Measurements from ENCODE around the gene HKDC1.
"Not testable (repeated sequence)": the region's sequence is repeated elsewhere in the genome, so short reads cannot be mapped to it uniquely, and the experiment has no call there.

Gene HKDC1, protein sequence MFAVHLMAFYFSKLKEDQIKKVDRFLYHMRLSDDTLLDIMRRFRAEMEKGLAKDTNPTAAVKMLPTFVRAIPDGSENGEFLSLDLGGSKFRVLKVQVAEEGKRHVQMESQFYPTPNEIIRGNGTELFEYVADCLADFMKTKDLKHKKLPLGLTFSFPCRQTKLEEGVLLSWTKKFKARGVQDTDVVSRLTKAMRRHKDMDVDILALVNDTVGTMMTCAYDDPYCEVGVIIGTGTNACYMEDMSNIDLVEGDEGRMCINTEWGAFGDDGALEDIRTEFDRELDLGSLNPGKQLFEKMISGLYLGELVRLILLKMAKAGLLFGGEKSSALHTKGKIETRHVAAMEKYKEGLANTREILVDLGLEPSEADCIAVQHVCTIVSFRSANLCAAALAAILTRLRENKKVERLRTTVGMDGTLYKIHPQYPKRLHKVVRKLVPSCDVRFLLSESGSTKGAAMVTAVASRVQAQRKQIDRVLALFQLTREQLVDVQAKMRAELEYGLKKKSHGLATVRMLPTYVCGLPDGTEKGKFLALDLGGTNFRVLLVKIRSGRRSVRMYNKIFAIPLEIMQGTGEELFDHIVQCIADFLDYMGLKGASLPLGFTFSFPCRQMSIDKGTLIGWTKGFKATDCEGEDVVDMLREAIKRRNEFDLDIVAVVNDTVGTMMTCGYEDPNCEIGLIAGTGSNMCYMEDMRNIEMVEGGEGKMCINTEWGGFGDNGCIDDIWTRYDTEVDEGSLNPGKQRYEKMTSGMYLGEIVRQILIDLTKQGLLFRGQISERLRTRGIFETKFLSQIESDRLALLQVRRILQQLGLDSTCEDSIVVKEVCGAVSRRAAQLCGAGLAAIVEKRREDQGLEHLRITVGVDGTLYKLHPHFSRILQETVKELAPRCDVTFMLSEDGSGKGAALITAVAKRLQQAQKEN

DNA sequence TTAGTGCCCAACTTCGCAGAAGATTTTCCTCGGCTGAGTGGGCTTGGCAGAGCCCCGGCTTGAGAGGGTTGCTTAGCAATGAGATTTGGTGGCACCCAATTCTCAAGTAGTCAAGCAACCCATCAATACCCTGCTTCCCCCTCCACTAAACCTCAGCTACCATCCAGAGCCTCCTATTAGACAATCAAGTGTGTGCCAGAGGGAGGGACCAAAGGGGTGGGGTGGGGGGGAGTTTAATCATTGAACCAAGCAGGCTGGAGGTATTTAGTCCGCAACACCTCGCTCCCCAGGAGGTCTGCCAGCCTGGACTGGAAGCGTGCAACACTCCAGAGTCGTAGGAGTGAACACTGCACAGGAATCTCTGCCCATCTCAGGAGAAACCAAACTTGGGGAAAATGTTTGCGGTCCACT is at the start of gene HKDC1:
HKDC1 (plus strand) TSS at position 292 of the 411 bp plus-strand sequence; CDS start at position 396, 104 bp downstream.
- DNase-seq, result no peak

GRCh38 chr10:69172241-69172982 is 47.7 kb upstream of the HKDC1 start:
- no peak for DNase-seq

GRCh38 chr10:69175326-69175725 is 44.8 kb upstream of the HKDC1 start:
- not testable (repeated sequence) for DNase-seq

GRCh38 chr10:69176823-69177222 is 43.3 kb upstream of the HKDC1 start:
- DNase-seq, result no peak

GRCh38 chr10:69179089-69179742 is 40.9 kb upstream of the HKDC1 start:
- peak; percentile 10 for DNase-seq

GRCh38 chr10:69179743-69180524 is 40.2 kb upstream of the HKDC1 start, which contains the start of gene SUPV3L1:
Gene SUPV3L1, plus strand, starts transcription at chr10:69180234. Its CDS starts 58 bp downstream, at chr10:69180292.
- peak; percentile 82 for DNase-seq

DNA sequence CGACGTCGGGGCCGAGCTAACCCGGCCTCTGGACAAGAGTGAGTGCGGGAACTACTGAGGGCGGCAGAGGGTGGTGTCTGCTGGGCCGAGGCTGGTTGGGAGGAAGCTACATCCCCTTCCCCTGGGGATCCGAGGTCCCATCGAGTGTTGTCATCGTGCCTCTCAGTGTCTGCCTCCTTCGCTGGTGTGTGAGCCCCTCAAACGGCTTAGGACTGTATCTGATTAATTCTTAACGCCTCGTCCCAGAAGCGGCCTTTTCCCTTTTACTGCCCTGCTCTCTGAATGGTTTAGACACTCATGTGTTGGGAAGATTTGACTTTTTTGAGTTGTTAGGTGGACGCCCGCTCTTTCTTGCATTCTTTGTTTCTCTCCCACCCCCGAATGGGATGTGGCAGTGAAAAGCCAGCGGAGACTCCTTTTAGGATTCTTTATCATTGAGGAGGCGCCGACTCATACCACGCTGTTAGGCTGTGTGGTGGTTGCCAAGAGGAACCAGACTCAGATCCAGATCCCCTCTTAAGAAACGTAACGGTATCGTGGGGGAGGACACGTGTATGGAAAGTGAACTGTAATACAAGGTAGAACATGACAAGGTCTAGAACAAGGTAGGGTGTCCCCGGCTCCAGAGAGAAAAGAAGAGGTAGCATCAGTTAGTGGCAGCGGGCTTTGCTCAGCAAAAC is 39.5 kb upstream of the HKDC1 start:
- no peak for DNase-seq

DNA sequence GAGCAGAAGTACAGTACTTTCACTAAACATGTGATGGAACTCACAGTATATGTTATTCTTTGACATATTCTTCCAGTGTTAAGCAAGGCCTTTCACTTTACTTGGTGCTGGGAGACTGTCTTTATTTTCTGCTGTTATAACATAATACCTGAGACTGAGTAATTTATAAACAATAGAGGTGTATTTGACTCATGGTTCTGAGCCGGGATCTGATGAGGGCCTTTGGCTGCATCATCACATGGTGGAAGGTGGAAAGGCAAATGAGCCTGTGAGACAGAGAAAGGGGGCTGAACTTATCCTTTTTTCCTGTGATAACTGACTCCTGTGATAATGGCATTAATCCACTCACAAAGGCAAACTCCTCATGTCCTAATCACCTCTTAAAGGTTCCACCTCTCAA is 38.7 kb upstream of the HKDC1 start:
- DNase-seq, result no peak

GRCh38 chr10:69182005-69182404 is 38.1 kb upstream of the HKDC1 start:
- DNase-seq, result no peak

DNA sequence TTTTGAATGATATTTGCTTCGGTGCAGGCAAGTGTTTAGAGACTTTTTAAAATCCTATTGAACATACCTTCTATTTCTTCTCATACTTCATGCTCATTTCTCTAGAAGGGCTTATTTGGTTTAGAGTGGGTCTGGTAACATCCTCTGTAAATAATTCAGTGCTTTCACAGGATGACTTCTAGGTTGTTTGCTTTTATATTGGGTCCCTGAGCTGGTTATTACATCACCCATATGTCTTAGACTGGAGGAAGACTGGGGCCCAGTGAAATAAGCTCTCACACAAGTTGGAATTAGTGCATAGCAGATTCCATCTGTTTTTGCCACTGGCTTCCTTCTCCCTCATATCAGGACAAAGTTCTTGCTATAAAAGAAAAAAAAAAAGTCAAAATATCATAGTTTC is 33.6 kb upstream of the HKDC1 start:
- DNase-seq, result no peak

DNA sequence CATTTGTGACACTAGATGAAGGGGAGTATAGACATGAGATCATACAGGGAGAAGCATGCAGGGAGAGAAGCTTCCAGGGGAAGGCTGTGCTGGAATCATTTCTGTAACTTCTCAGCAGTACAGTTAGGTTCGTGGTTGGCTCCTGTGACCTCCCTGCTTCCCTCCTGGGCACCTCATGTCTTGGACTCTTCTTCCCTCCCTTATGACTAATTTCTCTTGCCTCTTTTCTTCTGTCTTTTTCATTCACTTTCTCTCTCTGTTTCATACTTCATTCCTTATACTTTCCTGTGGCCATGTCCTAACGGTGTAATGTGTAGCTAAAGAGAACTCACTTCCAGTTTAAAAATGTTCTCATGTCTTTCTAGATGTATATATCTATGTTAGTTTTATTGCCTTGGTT is 19.1 kb upstream of the HKDC1 start:
- DNase-seq, result no peak

GRCh38 chr10:69202332-69202731 is 17.8 kb upstream of the HKDC1 start:
- no peak for DNase-seq

DNA sequence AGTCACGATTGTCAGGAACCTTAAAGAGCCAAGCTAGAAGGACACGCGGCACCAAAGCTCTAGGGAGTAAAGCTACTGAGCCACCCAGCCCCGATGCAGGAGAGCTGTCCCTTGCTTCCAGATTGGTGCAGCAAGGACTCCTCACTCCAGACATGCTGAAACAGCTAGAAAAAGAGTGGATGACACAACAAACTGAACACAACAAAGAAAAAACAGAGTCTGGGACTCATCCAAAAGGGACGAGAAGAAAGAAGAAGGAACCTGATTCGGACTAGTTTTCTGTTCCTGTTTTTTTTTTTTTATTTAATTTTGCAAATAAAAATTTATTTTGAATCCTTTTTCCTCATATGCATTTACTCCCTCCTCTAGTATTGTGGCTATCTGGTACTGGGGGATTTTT is 11.4 kb upstream of the HKDC1 start:
- DNase-seq, result no peak

GRCh38 chr10:69209787-69210484 is 10.2 kb upstream of the HKDC1 start:
- DNase-seq, result no peak

DNA sequence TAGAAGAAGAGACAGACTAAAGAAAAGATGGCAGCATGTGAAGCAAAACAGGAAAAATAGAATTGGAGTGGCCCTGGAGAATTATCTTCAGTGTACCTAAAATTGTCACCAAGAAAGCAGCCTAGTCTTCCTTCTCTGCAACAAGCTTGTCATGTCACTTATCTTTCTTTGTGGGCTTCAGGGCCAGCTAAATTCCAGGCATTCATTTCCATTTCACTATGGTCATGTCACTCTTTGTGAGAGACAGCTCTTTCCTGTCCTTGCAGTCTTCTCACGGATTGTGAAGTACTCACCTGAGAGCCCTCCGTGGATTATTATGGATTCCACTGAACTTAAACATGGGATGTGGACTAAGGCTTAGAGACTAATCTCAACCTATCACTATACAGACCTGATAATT is 9.0 kb upstream of the HKDC1 start:
- DNase-seq, result no peak

- no peak for DNase-seq
Observed at GRCh38 chr10:69211524-69211923, 8.6 kb upstream of the HKDC1 start.

DNA sequence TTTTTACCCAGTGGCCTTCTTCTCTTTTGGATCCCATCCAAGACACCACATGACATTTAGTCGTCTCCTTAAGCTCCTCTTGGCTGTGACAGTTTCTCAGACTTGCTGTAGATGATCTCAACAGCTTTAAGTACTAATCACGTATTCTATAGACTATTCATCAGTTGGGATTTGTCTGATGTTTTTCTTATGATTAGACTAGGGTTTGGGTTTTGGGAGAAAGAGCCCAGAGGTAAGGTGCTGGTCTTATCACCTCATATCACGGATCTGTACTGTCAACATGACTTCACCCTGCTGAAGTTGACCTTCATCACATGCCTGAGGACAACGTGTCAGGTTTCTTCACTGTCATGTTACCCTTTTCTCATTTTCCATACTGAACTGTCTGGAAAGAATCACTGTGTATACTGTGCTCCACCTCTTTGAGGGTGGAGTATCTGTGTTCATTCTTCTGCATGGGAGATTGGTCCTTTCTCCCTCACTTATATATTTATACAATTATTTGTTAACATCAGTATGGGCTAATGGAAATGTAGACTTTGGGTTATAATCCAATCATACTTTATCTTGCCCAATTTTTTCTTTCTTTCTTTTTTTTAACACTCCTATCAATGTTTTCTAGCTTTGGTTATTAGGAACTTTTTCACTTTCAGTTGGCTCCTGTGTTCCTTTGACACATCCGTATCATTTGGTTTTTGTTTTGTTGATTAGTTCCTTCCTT is 6.4 kb upstream of the HKDC1 start:
- DNase-seq, result no peak

- DNase-seq, result no peak
Observed at GRCh38 chr10:69214666-69215131, 5.4 kb upstream of the HKDC1 start.

DNA sequence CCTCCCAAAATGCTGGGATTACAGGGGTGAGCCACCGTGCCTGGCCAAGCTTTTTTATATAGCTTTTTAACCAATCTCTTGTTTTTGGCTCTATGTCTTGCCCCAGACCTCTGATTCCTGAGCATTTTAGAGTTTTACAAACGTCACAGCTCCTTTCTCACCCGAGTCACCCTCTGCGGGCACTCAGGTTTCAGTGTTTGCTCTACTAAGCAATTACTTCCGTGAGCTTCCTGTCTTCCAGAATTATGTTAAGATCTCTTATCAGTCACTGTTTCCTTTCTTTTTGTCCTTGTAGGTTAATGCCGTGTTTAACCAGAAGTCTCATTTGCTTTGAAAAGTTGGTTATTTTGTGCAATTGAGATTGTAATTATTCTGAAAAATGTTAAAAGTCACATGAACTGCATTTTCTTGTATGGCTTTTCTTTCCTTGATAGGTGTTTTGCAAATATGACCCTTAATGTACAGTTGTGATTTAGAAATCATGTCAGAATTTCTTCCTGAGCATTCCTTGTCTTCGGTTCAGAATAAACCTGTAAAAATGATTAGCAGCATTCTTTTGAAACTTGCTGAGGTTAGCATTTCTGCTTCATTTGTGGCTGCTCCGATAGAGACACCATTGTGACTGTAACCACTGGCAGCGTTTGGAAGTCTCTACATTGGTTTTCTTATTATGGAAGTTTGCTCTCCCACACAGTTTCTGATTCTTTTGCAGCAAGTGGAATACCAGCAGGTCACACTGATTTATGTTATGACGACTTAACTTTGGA is 4.5 kb upstream of the HKDC1 start:
- DNase-seq, result no peak
